GM18951 (cell line): ENCODE results near the gene ING4.

Experiments used
- POLR2A ChIP-seq: IDR thresholded peaks from 4 replicates; pipeline ENCODE4 v1.6.1; 2011; ENCODE audit warnings: mild to moderate bottlenecking; ENCODE audit not compliant: insufficient read length, insufficient read depth; ENCODE audit errors: extremely low read depth
- in situ Hi-C: fragments of 300-500 bp; cut with MboI; formaldehyde crosslinking; loops from one replicate; pipeline ENCODE4 v1.12.0; 2022; ENCODE audit warnings: low sequenced_read_pairs, mixed read lengths, inconsistent platforms; ENCODE audit not compliant: unreplicated experiment

The ING4 gene

DNA sequence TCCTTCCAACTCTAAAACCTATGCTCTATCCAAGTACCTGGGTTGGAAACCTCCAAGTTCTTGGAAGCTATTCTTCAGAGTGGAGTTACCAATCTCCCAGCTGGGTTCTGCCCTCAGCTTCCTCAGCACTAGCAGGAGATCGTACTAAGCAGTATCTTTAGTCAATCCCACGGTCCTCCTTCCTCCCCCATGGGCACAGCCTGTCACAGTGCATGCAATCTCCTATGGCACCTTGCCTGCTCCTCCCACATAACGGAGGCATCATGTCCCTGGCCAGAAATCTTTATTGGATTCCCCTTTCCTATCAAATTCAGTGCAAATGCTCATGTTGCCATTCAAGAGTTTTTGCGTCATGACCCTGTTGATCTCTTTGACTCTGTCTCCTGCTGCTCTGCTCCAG is 21.8 kb downstream of the ING4 start:
- TF ChIP-seq POLR2A, result no peak
- in situ Hi-C loops, result no loop called here

- no peak for TF ChIP-seq POLR2A
- in situ Hi-C loops, result no loop called here
Observed at GRCh38 chr12:6640497-6640896, 22.4 kb downstream of the ING4 start.

DNA sequence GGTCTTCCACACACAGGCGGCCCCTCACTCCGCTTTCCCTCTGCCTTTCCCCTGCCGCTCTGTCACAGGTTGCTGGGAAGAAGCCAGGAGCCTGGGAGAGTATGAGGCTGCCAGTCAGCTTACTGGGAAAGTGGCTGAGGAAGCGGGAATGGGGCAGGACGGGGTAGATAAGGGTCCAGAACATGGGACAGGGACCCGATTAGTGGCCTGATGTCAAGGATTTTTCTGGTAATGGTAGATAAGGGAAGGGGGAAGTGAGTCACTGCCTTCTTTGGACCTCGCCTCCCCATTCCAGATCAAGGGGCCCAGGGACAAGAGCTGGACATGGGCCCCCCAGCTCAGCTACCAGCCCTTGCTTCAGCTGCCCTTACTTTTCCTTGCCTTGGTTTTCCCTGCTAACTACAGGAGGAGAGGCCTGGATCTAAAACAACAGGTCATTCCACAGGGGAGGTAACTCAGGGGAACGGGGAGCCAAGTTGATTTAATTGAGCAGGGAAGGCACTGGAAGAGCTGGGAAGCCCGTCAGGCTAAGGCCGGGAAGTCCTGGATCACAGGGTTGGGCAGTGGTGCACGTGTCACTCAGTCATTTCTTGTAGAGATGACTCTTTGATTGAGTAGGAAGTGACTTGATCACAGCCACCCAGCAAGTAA is 23.6 kb downstream of the ING4 start:
- in situ Hi-C loops, result no loop called here
- TF ChIP-seq POLR2A, result no peak

GRCh38 chr12:6638305-6638704 is 24.6 kb downstream of the ING4 start:
- in situ Hi-C loops, result no loop called here
- TF ChIP-seq POLR2A, result no peak

DNA sequence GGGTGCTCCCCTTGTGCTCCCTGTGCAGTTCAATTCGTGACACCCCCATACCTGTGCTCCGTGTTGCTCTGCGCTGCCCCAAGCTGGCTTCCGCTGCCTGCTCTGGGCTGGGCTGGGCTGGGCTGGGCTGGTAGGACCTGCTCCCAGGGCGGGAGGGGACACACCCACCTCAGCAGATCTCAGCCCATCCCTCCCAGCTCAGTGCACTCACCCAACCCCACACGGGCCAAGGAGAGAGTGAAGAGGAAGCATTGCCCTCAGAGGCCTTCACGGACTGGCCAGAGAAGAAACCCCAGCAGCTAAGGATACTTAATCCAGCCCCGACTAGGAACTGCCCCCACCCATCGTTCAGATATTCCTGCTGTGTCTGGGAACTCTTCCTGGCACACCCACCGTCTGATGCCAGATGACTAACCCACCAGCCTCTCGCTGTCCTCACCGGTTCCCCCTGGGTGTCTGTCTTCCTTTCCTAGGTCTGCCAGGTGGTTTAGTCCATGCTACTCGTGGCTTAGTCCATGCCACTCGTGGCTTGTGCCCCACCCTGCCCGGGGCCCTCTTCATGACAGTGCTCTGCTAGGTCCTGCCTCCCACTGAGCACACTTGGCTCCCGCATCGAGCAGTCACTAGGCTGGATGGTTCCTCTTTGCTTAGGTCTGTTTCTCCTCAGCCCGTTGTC is 26.9 kb downstream of the ING4 start, which contains the start of gene LPAR5:
LPAR5 (minus strand) TSS at position 104 of the 676 bp plus-strand sequence. CDS start 14,711 bp downstream, outside the sequence.
- in situ Hi-C loops, result no loop called here
- TF ChIP-seq POLR2A, result peak; percentile 42

- in situ Hi-C loops, result no loop called here
Observed at GRCh38 chr12:6635375-6635855, 27.5 kb downstream of the ING4 start.

GRCh38 chr12:6632026-6632983 is 30.6 kb downstream of the ING4 start:
- peak; percentile 50 for TF ChIP-seq POLR2A
- in situ Hi-C loops, result no loop called here

More at GRCh38 chr12:6635375-6635855, 27.5 kb downstream of the ING4 start:
- no peak for TF ChIP-seq POLR2A

- no peak for TF ChIP-seq POLR2A
- in situ Hi-C loops, result no loop called here
Observed at GRCh38 chr12:6631549-6631961, 31.4 kb downstream of the ING4 start.

DNA sequence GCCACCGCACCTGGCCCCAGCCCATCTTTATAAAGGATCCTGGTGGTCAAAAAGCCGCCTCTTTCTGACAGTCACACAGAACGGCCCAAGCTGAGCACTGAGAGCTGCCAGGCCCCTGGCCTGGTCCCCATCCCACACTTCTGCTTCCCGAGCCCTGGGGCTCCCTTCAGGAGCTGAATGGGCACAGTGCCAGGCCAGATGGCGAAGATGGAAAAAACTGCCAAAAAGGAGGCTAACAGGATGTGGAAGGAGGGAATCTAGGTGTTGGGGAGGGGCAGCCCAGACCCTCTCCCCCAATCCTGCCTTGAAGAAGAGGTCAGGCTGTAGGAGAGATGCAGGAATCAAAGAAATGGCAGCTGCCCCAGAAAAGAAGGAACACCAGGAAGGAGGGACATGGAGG is 32.2 kb downstream of the ING4 start:
- TF ChIP-seq POLR2A, result no peak
- in situ Hi-C loops, result no loop called here

GRCh38 chr12:6627616-6628015 is 35.3 kb downstream of the ING4 start:
- TF ChIP-seq POLR2A, result no peak

GRCh38 chr12:6626654-6627283 is 36.1 kb downstream of the ING4 start:
- no peak for TF ChIP-seq POLR2A
- in situ Hi-C loops, result no loop called here

More at GRCh38 chr12:6627616-6628015, 35.3 kb downstream of the ING4 start:
- in situ Hi-C loops, result no loop called here

DNA sequence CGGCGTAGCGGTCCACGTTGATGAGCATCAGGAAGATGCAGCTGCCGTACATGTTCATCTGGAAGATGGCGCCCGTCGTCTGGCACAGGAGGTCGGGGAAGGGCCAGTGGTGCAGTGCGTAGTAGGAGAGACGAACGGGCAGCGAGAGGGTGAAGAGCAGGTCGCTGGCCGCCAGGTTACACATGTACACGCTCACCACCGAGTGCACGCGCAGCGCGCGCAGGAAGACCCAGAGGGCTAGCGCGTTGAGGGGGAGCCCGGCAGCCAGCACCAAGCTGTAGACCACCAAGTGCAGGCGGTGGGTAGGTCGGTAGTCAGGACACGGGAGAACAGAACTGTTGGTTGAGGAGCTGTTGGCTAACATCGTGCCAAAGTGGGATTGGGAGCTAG is 42.0 kb downstream of the ING4 start:
- in situ Hi-C loops, result no loop called here
- no peak for TF ChIP-seq POLR2A

- no peak for TF ChIP-seq POLR2A
- in situ Hi-C loops, result no loop called here
Observed at GRCh38 chr12:6620137-6620884, 42.6 kb downstream of the ING4 start.
